PC-9 (cell line): ENCODE results near the gene RRBP1. TPM values are rescaled to one million over a fixed set of nuclear protein-coding genes. Genes with fewer than 3 reads are reported as not detected.

Experiments
- BruUV-seq: library from RNA; stranded (reverse); fragments of 400-500 nt; replicated peaks from 2 replicates; lab custom pipeline; 2021; lab: Mats Ljungman, UMichigan
- CTCF ChIA-PET: fragments of 300-600 bp; sonication (Branson Sonifier 250); formaldehyde crosslinking; loops from one replicate; lab custom pipeline; 2022; ENCODE audit warnings: antibody characterized with exemption; lab: Charles Lee
- POLR2A ChIA-PET: fragments of 300-600 bp; sonication (Branson Sonifier 250); formaldehyde crosslinking; loops from one replicate; lab custom pipeline; 2022; ENCODE audit warnings: antibody characterized with exemption; ENCODE audit not compliant: unreplicated experiment; lab: Charles Lee
- DNase-seq, 2 experiments: peaks; one replicate each; pipeline versions ENCODE4 v3.0.0 to v3.0.0-alpha.2; 2015 to 2022; ENCODE audit warnings: mixed read lengths in 1 of 2
- H2AFZ ChIP-seq: fragments of 200-600 bp; sonication (generic); 2 replicates; pipeline ENCODE4 v1.8.1; 2017; ENCODE audit warnings: antibody characterized with exemption
- H3F3A ChIP-seq: fragments of 200-600 bp; sonication (generic); 2 replicates; pipeline ENCODE4 v1.8.1; 2017; ENCODE audit warnings: antibody characterized with exemption, mild to moderate bottlenecking, low read depth; ENCODE audit not compliant: insufficient read depth
- H3K27ac ChIP-seq: fragments of 200-600 bp; sonication (generic); 2 replicates; pipeline ENCODE4 v1.6.1; 2016; ENCODE audit warnings: mixed run types
- H3K27me3 ChIP-seq: fragments of 200-600 bp; sonication (generic); 2 replicates; pipeline ENCODE4 v1.6.1; 2016; ENCODE audit warnings: low read depth, mixed run types; ENCODE audit not compliant: insufficient read depth
- H3K36me3 ChIP-seq: fragments of 200-600 bp; sonication (generic); 2 replicates; pipeline ENCODE4 v1.6.1; 2016; ENCODE audit warnings: low read depth, mixed run types
- H3K4me1 ChIP-seq: fragments of 200-600 bp; sonication (generic); replicated peaks from 2 replicates; pipeline ENCODE4 v1.6.1; 2016; ENCODE audit warnings: mixed run types; ENCODE audit not compliant: insufficient read depth
- H3K4me2 ChIP-seq: fragments of 200-600 bp; sonication (generic); 2 replicates; pipeline ENCODE4 v1.6.1; 2017; ENCODE audit warnings: mixed run types
- H3K4me3 ChIP-seq: fragments of 200-600 bp; sonication (generic); 2 replicates; pipeline ENCODE4 v1.6.1; 2016; ENCODE audit warnings: mixed run types
- H3K79me2 ChIP-seq: fragments of 200-600 bp; sonication (generic); 2 replicates; pipeline ENCODE4 v1.6.1; 2017; ENCODE audit warnings: low read depth, mixed run types
- H3K9me2 ChIP-seq: fragments of 200-600 bp; sonication (generic); 2 replicates; pipeline ENCODE4 v1.8.1; 2017; ENCODE audit warnings: mild to moderate bottlenecking; ENCODE audit not compliant: insufficient read depth
- H3K9me3 ChIP-seq: fragments of 200-600 bp; sonication (generic); 2 replicates; pipeline ENCODE4 v1.8.1; 2016; ENCODE audit warnings: low read depth; ENCODE audit not compliant: insufficient read depth
- H4K20me1 ChIP-seq: fragments of 200-600 bp; sonication (generic); 2 replicates; pipeline ENCODE4 v1.8.1; 2017; ENCODE audit not compliant: insufficient read depth
- CTCF ChIP-seq: fragments of 200-600 bp; sonication (generic); conservative IDR thresholded peaks from 2 replicates; pipeline ENCODE4 v1.6.1; 2017; ENCODE audit warnings: mixed run types, antibody characterized with exemption, mild to moderate bottlenecking, moderate library complexity
- EZH2 ChIP-seq: fragments of 200-600 bp; sonication (generic); IDR thresholded peaks from 2 replicates; pipeline ENCODE4 v1.8.0; 2017; ENCODE audit warnings: antibody characterized with exemption, low read depth
- intact Hi-C: fragments of 100-400 bp; cut with micrococcal nuclease; formaldehyde crosslinking; loops from one replicate; pipeline ENCODE4 v1.10.0; 2022; ENCODE audit not compliant: unreplicated experiment
- total RNA-seq: library from RNA; stranded (reverse); gene quantifications from 2 replicates; pipeline ENCODE4 v1.2.3, GENCODE V29; 2021

RRBP1 gene
- total RNA-seq, 1 experiment from 2014 or later, result 144 TPM

DNA sequence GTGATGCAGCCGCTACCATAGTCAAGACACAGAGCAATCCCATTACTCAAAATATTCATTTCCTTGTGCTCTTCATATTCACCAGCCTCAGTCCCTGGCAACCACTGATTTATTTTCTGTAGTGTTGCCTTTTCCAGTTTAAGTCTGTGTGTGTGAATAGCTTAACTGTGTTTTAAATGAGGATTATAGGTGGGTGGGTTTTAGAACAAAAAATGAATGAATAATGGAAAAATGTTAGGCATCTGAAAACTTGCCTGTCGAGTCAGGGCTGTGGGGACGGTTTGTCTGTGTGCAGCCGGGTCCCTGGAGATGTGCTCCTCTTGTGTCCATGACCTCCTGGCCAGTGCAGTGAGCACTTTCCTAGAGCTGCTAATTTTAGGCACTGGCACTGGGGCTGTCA is 44.9 kb upstream of the RRBP1 start:
- Histone ChIP-seq H3K4me3 (no peak overlapping the region), H3K27me3 (peaks cover 32% of the 10 kb centered on the region; the same call in 1 of the 2 replicates), H2AFZ (no peak overlapping the region), H3K36me3 (no peaks in the 10 kb centered on the region), H3K9me2 (no peaks in the 10 kb centered on the region), H3K9me3 (no peaks in the 10 kb centered on the region), H3K4me2 (no peak overlapping the region), H4K20me1 (no peaks in the 10 kb centered on the region), H3F3A (no peaks in the 10 kb centered on the region), H3K27ac (no peak overlapping the region), H3K79me2 (no peaks in the 10 kb centered on the region), H3K4me1 (no peaks in the 10 kb centered on the region)
- no peak for TF ChIP-seq EZH2
- TF ChIP-seq CTCF, result no peak
- no TSS peak for BruUV-seq
- ChIA-PET POLR2A (interaction anchor here (0.6 kb wide), 1 partner anchor 82 kb away, joined by 3 read pairs; no protein-coding TSS in a partner anchor), CTCF (no interaction called here)
- DNase-seq, result no peak
- intact Hi-C loops, result no loop called here

- ChIA-PET POLR2A (interaction anchor here (0.6 kb wide), 1 partner anchor 160 kb away, joined by 6 read pairs; no protein-coding TSS in a partner anchor), CTCF (no interaction called here)
- no peaks in the 10 kb centered on the region for H3K36me3 ChIP-seq
- intact Hi-C loops, result no loop called here
- peaks cover 32% of the 10 kb centered on the region; the same call in 1 of the 2 replicates for H3K27me3 ChIP-seq
- H3F3A ChIP-seq, result no peaks in the 10 kb centered on the region
- H4K20me1 ChIP-seq, result no peaks in the 10 kb centered on the region
- H2AFZ ChIP-seq, result no peak overlapping the region
- no peak overlapping the region for H3K4me2 ChIP-seq
- H3K4me1 ChIP-seq, result no peaks in the 10 kb centered on the region
- BruUV-seq, result no TSS peak
- DNase-seq, result no peak
- TF ChIP-seq CTCF, result no peak
- TF ChIP-seq EZH2, result no peak
- H3K9me2 ChIP-seq, result no peaks in the 10 kb centered on the region
- no peaks in the 10 kb centered on the region for H3K79me2 ChIP-seq
- H3K9me3 ChIP-seq, result no peaks in the 10 kb centered on the region
- no peak overlapping the region for H3K27ac ChIP-seq
- H3K4me3 ChIP-seq, result no peak overlapping the region
Observed at GRCh38 chr20:17725094-17725835, 43.2 kb upstream of the RRBP1 start.

DNA sequence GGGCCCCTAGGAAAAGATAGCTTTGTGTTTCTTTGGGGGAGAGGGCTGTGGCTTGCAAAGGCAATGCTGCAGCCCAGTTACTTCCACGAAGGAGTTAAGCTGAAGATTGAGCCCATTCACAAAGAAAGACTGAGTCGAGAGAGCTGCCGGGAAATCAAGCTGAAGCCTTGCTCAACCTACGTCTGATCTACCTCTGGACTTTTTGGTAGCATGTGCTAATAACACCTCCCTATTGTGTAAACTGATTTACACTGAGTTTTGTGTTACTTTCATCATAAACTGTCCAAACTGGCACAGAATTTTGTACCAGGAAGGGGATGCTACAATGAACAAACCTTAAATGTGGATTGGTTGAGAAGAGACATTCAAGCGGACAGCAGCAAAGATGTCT is 41.3 kb upstream of the RRBP1 start:
- Histone ChIP-seq H2AFZ (no peak overlapping the region), H3F3A (no peaks in the 10 kb centered on the region), H3K9me2 (no peaks in the 10 kb centered on the region), H3K79me2 (no peaks in the 10 kb centered on the region), H4K20me1 (no peaks in the 10 kb centered on the region), H3K4me3 (no peak overlapping the region), H3K27ac (no peak overlapping the region), H3K4me1 (no peaks in the 10 kb centered on the region), H3K4me2 (no peak overlapping the region), H3K27me3 (peaks cover 25% of the 10 kb centered on the region; the same call in 1 of the 2 replicates), H3K9me3 (no peaks in the 10 kb centered on the region), H3K36me3 (no peaks in the 10 kb centered on the region)
- BruUV-seq, result no TSS peak
- intact Hi-C loops, result no loop called here
- POLR2A ChIA-PET, result no interaction called here
- no peak for TF ChIP-seq CTCF
- no peak for DNase-seq
- CTCF ChIA-PET, result interaction anchor here (0.7 kb wide), 1 partner anchor 20 kb away, joined by 5 read pairs; no protein-coding TSS in a partner anchor
